ENCODE data around the gene NR3C1. TPM values are rescaled to one million over a fixed set of nuclear protein-coding genes. Genes with fewer than 3 reads are reported as not detected.

The NR3C1 gene
- total RNA-seq, 1 experiment from 2014 or later = 16.0 TPM

GRCh38 chr5:143274952-143275351 lies 128.5 kb downstream of the NR3C1 start:
- no peak for DNase-seq (ENCODE audit: low read depth, low spot score)
- POLR2A ChIA-PET = no interaction called here
- no peak overlapping the region for H3K27ac ChIP-seq (ENCODE audit: low read depth, low read length)

More at GRCh38 chr5:143274952-143275351, 128.5 kb downstream of the NR3C1 start:
- ChIA-PET CTCF (no interaction called here), RAD21 (ENCODE audit: low non-redundant PET in 1 of 2, low total read pairs in 2 of 2, uncharacterized antibody in 2 of 2, unreplicated experiment in 2 of 2) (no interaction called here)
- no peaks in the 10 kb centered on the region for H3K79me2 ChIP-seq (ENCODE audit: insufficient read depth, low read length)
- H2AFZ ChIP-seq (ENCODE audit: low read depth, low read length, poor library complexity, severe bottlenecking) = no peak overlapping the region
- intact Hi-C loops (cut with micrococcal nuclease) = no loop called here
- ATAC-seq = no peak
- no peak overlapping the region for H3K4me2 ChIP-seq (ENCODE audit: low read length)
- H3K4me3 ChIP-seq (replicated peaks in 1 of 2; ENCODE audit: low read depth in 1 of 2, low read length in 2 of 2) = no peak overlapping the region
- H3K9me2 ChIP-seq (ENCODE audit: insufficient read depth) = no peaks in the 10 kb centered on the region
- no peaks in the 10 kb centered on the region for H3K9me3 ChIP-seq (ENCODE audit: control insufficient read depth in 1 of 2, insufficient read depth in 1 of 2, low read depth in 1 of 2, low read length in 2 of 2)
- no peaks in the 10 kb centered on the region for H3K27me3 ChIP-seq (ENCODE audit: insufficient read depth, low read length)
- no peaks in the 10 kb centered on the region for H3K36me3 ChIP-seq (ENCODE audit: control insufficient read depth in 1 of 2, insufficient read depth in 2 of 2, low read length in 2 of 2)
- no peaks in the 10 kb centered on the region for H4K20me1 ChIP-seq (ENCODE audit: insufficient read depth)
- peaks cover 0 to 3% of the 10 kb centered on the region in 2 experiments; a peak in 1 of 4 replicates for H3K4me1 ChIP-seq (ENCODE audit: control insufficient read depth in 1 of 2, insufficient read depth in 2 of 2, low read length in 2 of 2)
- no TSS peak for BruUV-seq (replicated peaks)
- TF ChIP-seq SIN3A (IDR thresholded peaks at IDR 0.05; ENCODE audit: low read depth) (no peak), FOSL1 (IDR thresholded peaks at IDR 0.05; ENCODE audit: low read depth) (no peak), CEBPB (IDR thresholded peaks at IDR 0.05; ENCODE audit: low read depth) (no peak), EGR1 (IDR thresholded peaks at IDR 0.05; ENCODE audit: low read depth) (no peak), JUND (IDR thresholded peaks at IDR 0.05) (no peak), TCF7L2 (IDR thresholded peaks at IDR 0.05; ENCODE audit: borderline replicate concordance, extremely low read depth, insufficient read depth, insufficient read length) (no peak), RAD21 (IDR thresholded peaks at IDR 0.05; ENCODE audit: low read depth) (no peak), ZNF274 (IDR thresholded peaks at IDR 0.05; ENCODE audit: low read depth, low read length) (no peak), POLR2A (IDR thresholded peaks at IDR 0.05; ENCODE audit: borderline replicate concordance, extremely low read depth, insufficient read depth, insufficient read length) (no peak), EZH2phosphoT487 (IDR thresholded peaks at IDR 0.05; ENCODE audit: borderline replicate concordance) (no peak), YY1 (IDR thresholded peaks at IDR 0.05; ENCODE audit: extremely low read depth, insufficient replicate concordance, low read depth, low read length) (no peak), CBX3 (IDR thresholded peaks at IDR 0.05; ENCODE audit: low read depth) (no peak), MAX (IDR thresholded peaks at IDR 0.05) (no peak), SRF (IDR thresholded peaks at IDR 0.05; ENCODE audit: low read depth) (no peak), ELF1 (IDR thresholded peaks at IDR 0.05; ENCODE audit: borderline replicate concordance, low read depth) (no peak), ZFX (IDR thresholded peaks at IDR 0.05) (no peak)
- TF ChIP-seq, protein P1, sequence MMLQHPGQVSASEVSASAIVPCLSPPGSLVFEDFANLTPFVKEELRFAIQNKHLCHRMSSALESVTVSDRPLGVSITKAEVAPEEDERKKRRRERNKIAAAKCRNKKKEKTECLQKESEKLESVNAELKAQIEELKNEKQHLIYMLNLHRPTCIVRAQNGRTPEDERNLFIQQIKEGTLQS (IDR thresholded peaks at IDR 0.05) = no peak
- TF ChIP-seq, protein P2, sequence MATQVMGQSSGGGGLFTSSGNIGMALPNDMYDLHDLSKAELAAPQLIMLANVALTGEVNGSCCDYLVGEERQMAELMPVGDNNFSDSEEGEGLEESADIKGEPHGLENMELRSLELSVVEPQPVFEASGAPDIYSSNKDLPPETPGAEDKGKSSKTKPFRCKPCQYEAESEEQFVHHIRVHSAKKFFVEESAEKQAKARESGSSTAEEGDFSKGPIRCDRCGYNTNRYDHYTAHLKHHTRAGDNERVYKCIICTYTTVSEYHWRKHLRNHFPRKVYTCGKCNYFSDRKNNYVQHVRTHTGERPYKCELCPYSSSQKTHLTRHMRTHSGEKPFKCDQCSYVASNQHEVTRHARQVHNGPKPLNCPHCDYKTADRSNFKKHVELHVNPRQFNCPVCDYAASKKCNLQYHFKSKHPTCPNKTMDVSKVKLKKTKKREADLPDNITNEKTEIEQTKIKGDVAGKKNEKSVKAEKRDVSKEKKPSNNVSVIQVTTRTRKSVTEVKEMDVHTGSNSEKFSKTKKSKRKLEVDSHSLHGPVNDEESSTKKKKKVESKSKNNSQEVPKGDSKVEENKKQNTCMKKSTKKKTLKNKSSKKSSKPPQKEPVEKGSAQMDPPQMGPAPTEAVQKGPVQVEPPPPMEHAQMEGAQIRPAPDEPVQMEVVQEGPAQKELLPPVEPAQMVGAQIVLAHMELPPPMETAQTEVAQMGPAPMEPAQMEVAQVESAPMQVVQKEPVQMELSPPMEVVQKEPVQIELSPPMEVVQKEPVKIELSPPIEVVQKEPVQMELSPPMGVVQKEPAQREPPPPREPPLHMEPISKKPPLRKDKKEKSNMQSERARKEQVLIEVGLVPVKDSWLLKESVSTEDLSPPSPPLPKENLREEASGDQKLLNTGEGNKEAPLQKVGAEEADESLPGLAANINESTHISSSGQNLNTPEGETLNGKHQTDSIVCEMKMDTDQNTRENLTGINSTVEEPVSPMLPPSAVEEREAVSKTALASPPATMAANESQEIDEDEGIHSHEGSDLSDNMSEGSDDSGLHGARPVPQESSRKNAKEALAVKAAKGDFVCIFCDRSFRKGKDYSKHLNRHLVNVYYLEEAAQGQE (IDR thresholded peaks at IDR 0.05; ENCODE audit: low read depth) = no peak
- TF ChIP-seq, protein P3, sequence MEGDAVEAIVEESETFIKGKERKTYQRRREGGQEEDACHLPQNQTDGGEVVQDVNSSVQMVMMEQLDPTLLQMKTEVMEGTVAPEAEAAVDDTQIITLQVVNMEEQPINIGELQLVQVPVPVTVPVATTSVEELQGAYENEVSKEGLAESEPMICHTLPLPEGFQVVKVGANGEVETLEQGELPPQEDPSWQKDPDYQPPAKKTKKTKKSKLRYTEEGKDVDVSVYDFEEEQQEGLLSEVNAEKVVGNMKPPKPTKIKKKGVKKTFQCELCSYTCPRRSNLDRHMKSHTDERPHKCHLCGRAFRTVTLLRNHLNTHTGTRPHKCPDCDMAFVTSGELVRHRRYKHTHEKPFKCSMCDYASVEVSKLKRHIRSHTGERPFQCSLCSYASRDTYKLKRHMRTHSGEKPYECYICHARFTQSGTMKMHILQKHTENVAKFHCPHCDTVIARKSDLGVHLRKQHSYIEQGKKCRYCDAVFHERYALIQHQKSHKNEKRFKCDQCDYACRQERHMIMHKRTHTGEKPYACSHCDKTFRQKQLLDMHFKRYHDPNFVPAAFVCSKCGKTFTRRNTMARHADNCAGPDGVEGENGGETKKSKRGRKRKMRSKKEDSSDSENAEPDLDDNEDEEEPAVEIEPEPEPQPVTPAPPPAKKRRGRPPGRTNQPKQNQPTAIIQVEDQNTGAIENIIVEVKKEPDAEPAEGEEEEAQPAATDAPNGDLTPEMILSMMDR (IDR thresholded peaks at IDR 0.05 in 2 of 3, conservative IDR thresholded peaks at IDR 0.05 in 1 of 3; ENCODE audit: borderline replicate concordance in 1 of 3, insufficient read depth in 1 of 3, low read depth in 2 of 3, low read length in 2 of 3) = no peak
- H3K9ac ChIP-seq (ENCODE audit: low read length) = no peak overlapping the region

Measured in HCT116 (cell line).